HUES64 (cell line): ENCODE measurements around the gene MARCHF10.
"Not testable (repeated sequence)": the region's sequence is repeated elsewhere in the genome, so short reads cannot be mapped to it uniquely, and the experiment has no call there.

Source experiments
- H3K27ac ChIP-seq: 2 replicates; pipeline ENCODE4 v1.7.0; 2013; ENCODE audit warnings: low read depth, low read length, inconsistent platforms
- H3K27me3 ChIP-seq: 2 replicates; pipeline ENCODE4 v1.6.1; 2013; ENCODE audit warnings: mild to moderate bottlenecking, low read length; ENCODE audit not compliant: insufficient read depth
- H3K36me3 ChIP-seq: 2 replicates; pipeline ENCODE4 v1.6.1; 2013; ENCODE audit warnings: mild to moderate bottlenecking, low read length; ENCODE audit not compliant: insufficient read depth
- H3K4me1 ChIP-seq: 2 replicates; pipeline ENCODE4 v1.6.1; 2013; ENCODE audit warnings: mild to moderate bottlenecking, low read length, moderate library complexity; ENCODE audit not compliant: insufficient read depth
- H3K4me3 ChIP-seq: 2 replicates; pipeline ENCODE4 v1.5.1; 2013; ENCODE audit warnings: mild to moderate bottlenecking, low read length, moderate library complexity
- H3K9ac ChIP-seq: 2 replicates; pipeline ENCODE4 v1.6.1; 2013; ENCODE audit warnings: mild to moderate bottlenecking, low read depth, low read length
- H3K9me3 ChIP-seq: 2 replicates; pipeline ENCODE4 v1.6.1; 2013; ENCODE audit warnings: low read depth, low read length; ENCODE audit not compliant: insufficient read depth
- WGBS: fragments of 150-250, 120-280 bp; methylation state at CpG from one replicate; pipeline ENCODE4 v1.1.7; 2013; ENCODE audit warnings: missing lambda C conversion rate; 5-methylcytosine and 5-hydroxymethylcytosine counted together

MARCHF10 gene

DNA sequence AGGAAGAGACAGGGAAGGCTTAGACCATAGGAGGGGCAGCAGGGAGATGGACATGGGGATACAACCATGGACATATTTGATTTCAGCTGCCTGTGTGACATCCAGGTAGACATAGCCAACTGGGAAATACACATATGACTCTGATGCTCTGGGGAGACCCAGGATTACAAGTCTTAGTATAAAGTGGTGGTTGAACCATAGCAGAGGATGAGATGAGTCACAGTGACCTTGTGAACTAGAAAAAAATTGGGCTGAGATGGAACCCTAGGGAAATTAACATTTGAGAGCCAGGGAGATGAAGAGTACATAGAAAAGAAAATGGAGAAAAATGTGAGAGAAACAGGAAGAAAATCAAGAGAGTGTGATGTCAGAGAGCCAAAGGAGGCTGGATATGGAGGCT lies 10.2 kb downstream of the MARCHF10 start:
- Histone ChIP-seq H3K9me3 (no peaks in the 10 kb centered on the region), H3K9ac (no peak overlapping the region), H3K27ac (no peak overlapping the region), H3K4me1 (no peaks in the 10 kb centered on the region), H3K4me3 (no peak overlapping the region), H3K36me3 (no peaks in the 10 kb centered on the region), H3K27me3 (no peaks in the 10 kb centered on the region)

DNA sequence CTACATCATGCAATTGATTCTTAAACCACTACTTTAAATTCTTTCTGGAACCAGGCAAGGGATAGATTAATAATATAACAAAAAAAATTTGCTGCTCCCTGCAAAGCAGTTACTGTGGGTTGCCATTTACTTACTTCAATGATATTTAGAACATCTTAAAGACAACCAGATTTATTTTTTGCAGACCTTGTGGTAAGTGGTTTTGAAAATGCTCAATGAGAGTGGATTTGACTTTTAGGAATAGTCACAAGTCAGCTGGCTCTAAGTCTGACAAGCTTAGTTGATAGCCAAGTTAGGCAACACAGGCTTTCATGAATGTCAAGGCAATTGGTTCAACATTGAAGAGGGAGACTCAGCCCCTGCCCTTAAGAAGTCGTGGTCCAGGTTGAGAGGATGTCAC lies 11.8 kb downstream of the MARCHF10 start:
- Histone ChIP-seq H3K4me3 (no peak overlapping the region), H3K4me1 (peaks cover 3% of the 10 kb centered on the region; the same call in 1 of the 2 replicates), H3K27ac (no peak overlapping the region), H3K9me3 (no peaks in the 10 kb centered on the region), H3K9ac (no peak overlapping the region), H3K27me3 (no peaks in the 10 kb centered on the region), H3K36me3 (no peaks in the 10 kb centered on the region)
- WGBS, result 95% methylated on average over 1 of the region's 1 CpG

DNA sequence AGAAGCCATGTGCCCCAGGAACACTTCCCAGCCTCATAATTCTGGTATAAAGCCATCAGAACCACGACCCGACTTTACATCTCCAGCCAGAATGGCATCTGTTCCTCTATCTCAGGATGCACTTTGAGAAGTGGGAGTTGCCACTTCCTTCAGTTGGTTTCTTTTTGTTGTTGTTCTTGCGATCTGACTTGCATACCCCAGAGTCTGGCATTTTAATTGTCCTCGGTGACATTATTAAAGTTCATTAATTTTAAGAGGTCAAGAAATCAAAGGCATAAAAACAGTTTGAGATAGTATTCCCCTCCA lies 13.5 kb downstream of the MARCHF10 start:
- 94% methylated on average over 4 of the region's 4 CpGs for WGBS
- Histone ChIP-seq H3K9me3 (no peaks in the 10 kb centered on the region), H3K9ac (no peak overlapping the region), H3K4me1 (peaks cover 4% of the 10 kb centered on the region; the same call in 1 of the 2 replicates), H3K36me3 (no peaks in the 10 kb centered on the region), H3K27me3 (no peaks in the 10 kb centered on the region), H3K27ac (no peak overlapping the region), H3K4me3 (no peak overlapping the region)

DNA sequence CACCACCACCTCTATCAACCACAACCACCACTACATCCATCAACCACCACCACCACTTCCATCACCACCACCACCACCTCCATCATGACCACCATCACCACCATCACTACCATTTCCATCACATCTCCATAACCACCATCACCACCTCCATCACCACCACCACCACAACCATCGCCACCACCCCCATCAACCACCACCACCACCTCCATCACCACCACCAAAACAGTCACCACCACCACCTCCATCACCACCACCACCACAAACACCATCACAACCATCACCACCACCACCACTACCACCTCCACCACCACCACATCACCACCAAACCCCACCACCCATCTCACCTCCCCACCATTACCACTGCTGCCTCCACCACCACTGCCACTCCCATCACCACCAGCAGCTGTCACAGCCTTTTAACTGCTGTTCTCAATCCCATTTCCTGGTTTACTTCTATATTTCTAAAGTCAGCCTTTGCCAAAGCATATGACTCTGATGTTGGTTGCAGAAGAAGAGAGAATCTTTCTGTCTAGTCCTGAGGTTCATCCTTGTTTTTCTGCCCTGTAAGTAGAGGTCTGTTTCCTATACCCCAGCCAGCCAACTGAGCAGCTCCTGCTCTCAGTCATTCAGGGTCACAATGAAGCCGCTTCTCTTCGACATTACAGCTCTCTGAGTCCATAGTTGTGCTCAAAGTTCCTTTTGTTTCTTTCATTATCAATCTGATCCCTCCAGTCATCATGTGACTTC lies 14.0 kb downstream of the MARCHF10 start:
- Histone ChIP-seq H3K27me3 (no peaks in the 10 kb centered on the region), H3K9ac (no peak overlapping the region), H3K4me1 (peaks cover 4% of the 10 kb centered on the region; the same call in 1 of the 2 replicates), H3K4me3 (no peak overlapping the region), H3K36me3 (no peaks in the 10 kb centered on the region), H3K9me3 (no peaks in the 10 kb centered on the region), H3K27ac (no peak overlapping the region)
- WGBS, result 93% methylated on average over 3 of the region's 3 CpGs

DNA sequence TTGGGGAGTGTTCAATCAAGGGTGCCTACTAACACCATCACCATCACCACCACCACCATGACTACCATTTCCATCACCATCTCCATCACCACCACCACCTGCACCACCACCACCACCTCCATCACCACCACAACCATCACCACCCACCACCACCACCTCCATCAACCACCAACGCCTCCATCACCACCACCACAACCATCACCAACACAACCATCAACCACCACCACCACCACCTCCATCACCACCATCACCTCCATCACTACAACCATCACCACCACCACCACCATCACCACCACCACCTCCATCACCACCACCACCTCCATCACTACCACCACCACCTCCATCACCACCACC lies 15.7 kb downstream of the MARCHF10 start:
- Histone ChIP-seq H3K9ac (no peak overlapping the region), H3K4me1 (peaks cover 4% of the 10 kb centered on the region; the same call in 1 of the 2 replicates), H3K4me3 (no peak overlapping the region), H3K36me3 (no peaks in the 10 kb centered on the region), H3K27me3 (no peaks in the 10 kb centered on the region), H3K27ac (no peak overlapping the region), H3K9me3 (no peaks in the 10 kb centered on the region)
- WGBS, result 84% methylated on average over 1 of the region's 1 CpG

DNA sequence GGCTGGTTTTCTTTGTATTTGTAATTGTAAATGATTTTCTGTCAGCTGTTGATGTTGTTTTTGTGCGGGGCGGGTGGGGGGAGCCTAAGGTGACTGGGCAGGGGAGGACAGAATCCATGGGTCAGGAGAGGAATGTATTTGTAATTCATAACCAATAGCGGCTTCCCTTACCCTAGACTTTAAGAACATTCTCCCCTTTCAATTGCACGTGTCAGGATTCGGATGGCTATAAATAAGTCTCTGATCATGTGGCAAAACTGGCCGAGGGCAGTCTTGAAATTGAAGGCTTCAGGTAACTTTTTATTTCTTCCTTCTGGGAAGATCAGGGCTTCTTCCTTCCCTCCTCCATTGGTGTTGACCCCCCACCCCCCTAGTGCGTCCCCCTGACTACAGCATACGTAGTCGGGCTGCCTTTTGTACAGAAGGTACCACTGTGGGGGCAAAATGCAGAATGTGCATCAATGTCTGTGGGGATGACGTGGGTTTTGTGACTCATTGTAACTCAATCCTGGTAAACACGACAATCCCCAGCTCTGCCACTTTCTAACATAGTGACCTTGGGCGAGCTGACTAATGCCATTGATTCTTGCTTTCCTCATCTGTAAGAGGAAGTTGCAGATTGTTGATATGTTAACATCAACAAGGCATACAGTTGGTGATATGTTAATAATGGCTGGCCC lies 16.2 kb downstream of the MARCHF10 start:
- H3K9me3 ChIP-seq, result no peaks in the 10 kb centered on the region
- H3K9ac ChIP-seq, result no peak overlapping the region
- H3K36me3 ChIP-seq, result no peaks in the 10 kb centered on the region
- WGBS, result 88% methylated on average over 12 of the region's 12 CpGs
- peaks cover 4% of the 10 kb centered on the region; the same call in 1 of the 2 replicates for H3K4me1 ChIP-seq
- no peaks in the 10 kb centered on the region for H3K27me3 ChIP-seq
- no peak overlapping the region for H3K4me3 ChIP-seq
- H3K27ac ChIP-seq, result no peak overlapping the region

DNA sequence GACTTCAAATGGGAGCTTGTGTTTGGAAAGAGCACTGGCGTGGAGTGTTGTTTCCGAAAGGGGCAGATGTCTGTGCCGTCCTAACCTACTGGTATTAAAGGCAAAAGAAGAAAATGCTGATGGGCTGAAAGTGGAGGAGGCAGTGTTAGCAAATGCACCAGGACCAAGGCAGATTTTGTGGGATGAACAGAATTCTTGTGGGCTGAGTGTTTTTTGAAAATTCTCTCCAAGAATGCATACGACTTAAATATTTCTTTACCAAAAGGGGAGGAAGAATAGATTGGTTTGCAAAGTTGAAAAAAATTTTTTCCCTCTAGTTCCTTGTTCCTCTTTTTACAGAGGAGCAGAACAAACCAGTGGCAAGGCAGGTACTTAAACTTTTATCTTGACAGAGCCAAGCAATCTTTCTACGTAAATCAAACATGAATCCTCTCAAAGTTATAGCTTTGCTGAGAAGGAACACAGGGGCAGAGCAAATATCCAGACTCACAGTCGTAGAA lies 16.8 kb downstream of the MARCHF10 start:
- Histone ChIP-seq H3K36me3 (no peaks in the 10 kb centered on the region), H3K27me3 (no peaks in the 10 kb centered on the region), H3K27ac (no peak overlapping the region), H3K4me1 (peaks cover 4% of the 10 kb centered on the region; the same call in 1 of the 2 replicates), H3K9ac (no peak overlapping the region), H3K9me3 (no peaks in the 10 kb centered on the region), H3K4me3 (no peak overlapping the region)
- WGBS, result 76% methylated on average over 5 of the region's 6 CpGs

DNA sequence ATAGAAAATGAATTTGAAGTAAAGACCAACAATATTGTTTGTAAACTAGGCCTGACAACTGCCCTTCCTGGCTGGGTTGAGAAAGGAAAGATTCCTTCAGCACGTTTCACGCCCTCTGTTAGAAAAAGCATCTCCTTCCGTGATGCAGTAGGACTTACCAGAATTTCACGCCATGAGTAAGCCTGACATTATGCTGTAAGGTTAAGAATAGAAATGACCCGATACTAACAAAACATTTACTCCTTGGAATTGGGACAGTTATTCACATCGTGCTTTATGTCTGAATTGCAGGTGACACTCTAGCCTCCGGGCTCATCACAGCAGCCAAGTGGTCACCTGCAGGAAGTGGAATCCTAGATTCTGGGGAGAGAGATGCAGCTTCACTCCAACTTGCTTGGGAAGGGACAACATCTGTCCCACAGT lies 17.5 kb downstream of the MARCHF10 start:
- Histone ChIP-seq H3K9me3 (no peaks in the 10 kb centered on the region), H3K9ac (no peak overlapping the region), H3K4me1 (peaks cover 4% of the 10 kb centered on the region; the same call in 1 of the 2 replicates), H3K4me3 (no peak overlapping the region), H3K27ac (no peak overlapping the region), H3K27me3 (no peaks in the 10 kb centered on the region), H3K36me3 (no peaks in the 10 kb centered on the region)
- WGBS, result 90% methylated on average over 7 of the region's 7 CpGs

DNA sequence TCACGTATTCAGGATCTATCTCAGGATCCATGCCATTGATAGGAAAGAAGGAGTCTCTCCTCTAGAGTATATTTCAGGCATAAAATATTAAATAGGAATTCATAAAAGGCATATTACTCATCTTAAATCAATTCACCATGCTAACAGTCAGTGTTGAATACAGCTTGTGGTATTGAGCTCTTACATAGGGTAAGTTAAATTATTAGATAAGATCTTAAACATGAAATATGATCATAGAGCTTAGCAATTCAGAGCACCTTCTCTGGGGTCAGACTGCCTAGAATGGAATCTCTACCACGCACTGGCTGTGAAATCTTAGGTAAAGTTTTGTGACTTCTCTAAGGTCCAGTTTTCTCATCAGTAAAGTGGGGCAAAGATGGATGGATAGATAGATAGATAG lies 20.7 kb downstream of the MARCHF10 start:
- Histone ChIP-seq H3K9me3 (no peaks in the 10 kb centered on the region), H3K36me3 (no peaks in the 10 kb centered on the region), H3K27me3 (no peaks in the 10 kb centered on the region), H3K4me3 (no peak overlapping the region), H3K27ac (no peak overlapping the region), H3K4me1 (peaks cover 4% of the 10 kb centered on the region; the same call in 1 of the 2 replicates), H3K9ac (no peak overlapping the region)
- 100% methylated on average over 1 of the region's 2 CpGs for WGBS

DNA sequence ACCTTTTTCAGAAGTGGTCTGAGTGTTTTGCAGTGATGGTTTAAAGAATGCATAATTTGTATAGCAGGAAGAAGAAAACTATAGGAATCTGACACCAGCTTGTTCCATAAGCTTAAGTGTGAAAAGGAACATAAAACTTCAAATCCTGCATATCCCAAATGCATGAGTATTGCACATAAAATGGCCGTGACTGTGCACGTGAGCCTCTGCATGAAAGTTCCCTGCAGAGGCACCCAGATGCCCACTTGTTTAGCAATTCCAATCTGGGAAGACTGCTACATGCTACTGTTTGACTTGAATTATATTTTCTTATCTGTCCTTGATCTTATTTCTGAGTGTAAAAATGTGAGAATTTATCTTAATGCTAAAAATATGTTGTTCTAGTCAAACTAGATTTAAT lies 21.5 kb downstream of the MARCHF10 start:
- Histone ChIP-seq H3K36me3 (no peaks in the 10 kb centered on the region), H3K27ac (no peak overlapping the region), H3K27me3 (no peaks in the 10 kb centered on the region), H3K4me1 (peaks cover 4% of the 10 kb centered on the region; the same call in 1 of the 2 replicates), H3K4me3 (no peak overlapping the region), H3K9me3 (no peaks in the 10 kb centered on the region), H3K9ac (no peak overlapping the region)
- 90% methylated on average over 2 of the region's 2 CpGs for WGBS

DNA sequence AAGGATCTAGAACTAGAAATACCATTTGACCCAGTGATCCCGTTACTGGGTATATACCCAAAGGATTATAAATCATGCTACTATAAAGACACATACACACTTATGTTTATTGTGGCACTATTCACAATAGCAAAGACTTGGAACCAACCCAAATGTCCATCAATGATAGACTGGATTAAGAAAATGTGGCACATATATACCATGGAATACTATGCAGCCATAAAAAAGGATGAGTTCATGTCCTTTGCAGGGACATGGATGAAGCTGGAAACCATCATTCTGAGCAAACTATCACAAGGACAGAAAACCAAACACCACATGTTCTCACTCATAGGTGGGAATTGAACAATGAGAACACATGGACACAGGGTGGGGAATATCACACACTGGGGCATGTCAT lies 22.1 kb downstream of the MARCHF10 start:
- H3K27me3 ChIP-seq, H3K9me3 ChIP-seq, H3K4me3 ChIP-seq, H3K27ac ChIP-seq, H3K9ac ChIP-seq, H3K36me3 ChIP-seq, H3K4me1 ChIP-seq: not testable (repeated sequence)
- WGBS, result no CpG with 5 or more reads among the region's 1 CpG
